Renal cortical epithelial cell (primary cell): ENCODE data around the gene ERGIC1. TPM values are rescaled to one million over a fixed set of nuclear protein-coding genes. Genes with fewer than 3 reads are reported as not detected.

Source experiments
- DNase-seq: peaks from one replicate; pipeline ENCODE4 v3.0.0-alpha.2; 2011; ENCODE audit warnings: low read depth
- total RNA-seq: library from RNA; depleted of rRNA; stranded (reverse); fragments of >200 nt; gene quantifications from 2 replicates; pipeline ENCODE4 v1.2.3, GENCODE V29; 2014

The ERGIC1 gene
- total RNA-seq, 1 donor from 2014 or later, result 240 TPM

DNA sequence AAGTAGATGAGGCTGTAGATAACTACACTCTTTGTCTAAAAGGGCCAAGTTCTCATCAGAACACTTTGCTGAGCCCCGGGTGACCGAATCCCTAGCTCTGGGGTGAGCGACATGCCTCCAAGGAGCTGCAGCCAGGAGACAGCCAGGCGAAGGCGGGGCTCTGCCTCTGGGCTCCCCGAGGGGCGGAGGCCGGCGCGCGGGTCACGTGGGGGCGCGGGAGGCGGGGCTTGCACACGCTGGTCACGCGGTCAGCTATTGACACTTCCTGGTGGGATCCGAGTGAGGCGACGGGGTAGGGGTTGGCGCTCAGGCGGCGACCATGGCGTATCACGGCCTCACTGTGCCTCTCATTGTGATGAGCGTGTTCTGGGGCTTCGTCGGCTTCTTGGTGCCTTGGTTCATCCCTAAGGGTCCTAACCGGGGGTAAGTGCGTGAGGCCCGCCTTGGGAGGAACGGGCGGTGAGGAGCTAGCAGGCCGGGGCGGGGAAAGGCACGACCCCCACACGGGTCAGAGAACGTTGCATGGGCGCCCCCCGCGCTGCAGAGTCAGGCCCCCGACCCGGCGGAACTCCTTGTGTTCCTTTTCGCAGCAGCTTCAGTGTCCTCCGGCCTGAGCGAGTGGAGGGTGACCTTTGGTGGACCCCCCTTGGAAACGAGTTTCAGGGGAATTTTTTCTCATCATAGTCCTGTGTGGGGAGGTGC, 149.6 kb downstream of the ERGIC1 start, which contains the start of gene ATP6V0E1:
ATP6V0E1 (plus strand) TSS at position 230 of the 702 bp plus-strand sequence; CDS start at position 320, 90 bp downstream.
- peak; percentile 80 for DNase-seq

DNA sequence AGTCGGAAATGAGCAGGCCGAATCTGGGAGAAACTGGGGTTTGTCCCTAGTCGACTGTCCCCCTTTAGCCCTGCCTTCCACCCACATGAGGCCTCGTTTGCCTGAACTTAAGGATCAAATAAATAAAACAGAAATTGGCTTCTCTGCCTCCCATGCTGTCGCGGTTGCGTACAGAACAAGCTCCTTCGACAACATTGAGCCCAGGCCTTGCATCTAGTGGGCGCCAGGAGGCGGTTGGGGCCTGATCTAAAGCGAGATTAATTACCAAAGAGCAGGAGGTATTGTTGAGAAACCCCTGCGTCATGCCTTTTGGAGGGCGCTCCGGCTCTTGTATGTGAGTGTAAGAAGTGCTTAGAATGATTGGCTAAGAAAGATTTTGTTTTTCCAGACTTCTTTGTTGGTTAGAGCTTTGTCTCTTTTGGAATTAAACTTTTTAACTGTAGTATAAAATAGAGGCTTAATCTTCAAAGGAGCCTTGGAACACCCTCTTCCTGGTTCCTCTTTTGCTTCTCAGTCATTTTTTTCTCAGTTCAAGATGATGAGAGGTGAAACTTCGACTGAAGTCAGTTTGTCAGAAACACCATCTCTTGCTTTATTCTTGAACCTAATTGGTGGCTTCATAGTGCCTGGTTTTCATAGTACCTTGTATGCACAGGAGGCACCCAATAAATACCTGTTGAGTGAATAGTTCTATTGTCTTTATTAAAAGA, 150.3 kb downstream of the ERGIC1 start:
- peak; percentile 87 for DNase-seq

DNA sequence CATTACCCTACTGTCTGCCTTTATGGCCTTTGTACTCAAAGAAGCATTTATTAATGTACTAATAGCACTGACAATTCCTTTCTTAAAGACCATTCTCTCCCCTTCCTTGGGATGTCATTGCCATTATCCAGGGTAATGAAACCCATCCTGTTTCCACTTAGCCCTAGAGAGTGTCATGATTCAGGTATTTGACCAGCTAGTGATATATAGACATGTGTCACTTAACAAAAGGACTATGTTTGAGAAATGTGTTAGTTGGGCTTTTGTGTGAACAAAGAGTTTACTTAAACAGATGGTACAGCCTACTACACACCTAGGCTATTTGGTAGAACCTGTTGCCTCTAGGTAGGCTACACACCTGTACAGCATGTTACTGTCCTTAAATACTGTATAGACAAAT, 151.5 kb downstream of the ERGIC1 start:
- no peak for DNase-seq

DNA sequence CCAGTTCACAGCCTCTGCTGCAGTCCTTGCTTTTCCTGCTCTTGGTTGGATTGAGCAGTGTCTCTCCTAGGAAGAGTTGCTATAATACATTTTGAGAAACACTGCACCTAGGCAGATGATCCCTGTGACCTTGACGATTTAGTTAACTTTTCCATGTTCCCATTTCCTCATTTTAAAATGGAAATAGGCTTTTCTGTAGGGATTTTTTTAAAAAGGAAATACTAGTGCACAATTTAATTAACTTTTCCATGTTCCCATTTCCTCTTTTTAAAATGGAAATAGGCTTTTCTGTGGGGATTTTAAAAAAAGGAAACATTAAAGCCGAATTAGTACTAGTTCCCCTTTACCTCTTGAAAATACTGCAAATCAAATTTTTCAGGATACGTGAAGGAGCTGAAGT, 154.2 kb downstream of the ERGIC1 start:
- DNase-seq, result no peak

DNA sequence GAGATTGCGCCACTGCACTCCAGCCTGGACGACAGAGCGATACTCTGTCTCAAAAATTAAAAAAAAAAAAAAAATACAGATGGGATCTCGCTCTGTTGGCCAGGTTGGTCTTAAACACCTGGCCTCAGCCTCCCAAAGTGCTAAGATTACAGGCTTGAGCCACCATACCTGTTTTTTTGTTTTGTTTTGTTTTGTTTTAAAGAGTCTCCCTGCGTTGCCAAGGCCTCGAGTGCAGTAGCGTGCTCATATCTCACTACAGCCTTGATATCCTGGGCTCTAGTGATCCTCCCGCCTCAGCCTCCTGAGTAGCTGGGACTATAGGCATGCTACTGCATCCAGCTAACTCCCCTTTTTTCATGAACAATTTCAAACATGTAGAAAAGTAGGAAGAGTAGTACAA, 156.7 kb downstream of the ERGIC1 start:
- no peak for DNase-seq

DNA sequence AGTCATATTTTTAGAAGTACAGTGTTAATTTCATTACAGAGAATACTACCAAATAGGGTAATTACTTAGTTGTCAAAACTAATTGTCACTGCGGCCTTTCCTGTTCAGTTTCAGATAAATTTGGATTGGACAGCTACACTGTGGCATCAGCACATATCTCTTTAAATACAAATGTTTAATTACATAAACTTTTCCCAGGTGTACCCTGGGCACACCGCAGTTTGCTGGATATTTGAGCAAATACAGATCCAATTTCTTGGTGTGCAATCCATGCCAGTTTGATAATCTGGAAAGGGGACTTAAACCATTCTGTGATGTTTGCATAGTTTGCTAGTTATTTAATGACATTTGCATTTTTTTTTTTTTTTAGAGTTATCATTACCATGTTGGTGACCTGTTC, 160.4 kb downstream of the ERGIC1 start:
- no peak for DNase-seq

DNA sequence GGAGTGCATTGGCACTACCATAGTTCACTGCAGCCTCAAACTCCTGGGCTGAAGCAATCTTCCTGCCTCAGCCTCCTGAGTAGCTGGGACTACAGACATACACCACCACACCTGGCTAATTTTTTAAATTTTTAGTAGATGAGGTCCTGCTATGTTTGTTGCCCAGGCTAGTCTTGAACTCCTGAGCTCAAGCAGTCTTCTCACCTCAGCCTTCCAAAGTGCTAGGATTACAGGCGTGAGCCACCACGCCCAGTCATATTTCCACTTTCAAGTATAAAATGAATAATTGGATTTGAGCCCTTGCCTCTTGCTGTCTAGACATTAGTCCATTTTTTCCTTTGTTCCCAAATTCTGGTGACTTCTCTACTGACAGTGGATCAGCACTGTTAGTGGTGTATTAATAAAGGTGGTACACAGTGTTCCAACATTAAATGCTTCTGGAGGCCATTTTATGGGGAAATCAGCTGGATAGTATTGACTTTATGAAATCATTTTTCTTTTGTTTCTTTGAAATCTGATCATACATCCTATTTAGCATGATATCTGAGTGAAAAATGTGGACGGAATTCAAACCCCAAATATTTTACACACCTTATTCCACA, 165.4 kb downstream of the ERGIC1 start:
- no peak for DNase-seq

DNA sequence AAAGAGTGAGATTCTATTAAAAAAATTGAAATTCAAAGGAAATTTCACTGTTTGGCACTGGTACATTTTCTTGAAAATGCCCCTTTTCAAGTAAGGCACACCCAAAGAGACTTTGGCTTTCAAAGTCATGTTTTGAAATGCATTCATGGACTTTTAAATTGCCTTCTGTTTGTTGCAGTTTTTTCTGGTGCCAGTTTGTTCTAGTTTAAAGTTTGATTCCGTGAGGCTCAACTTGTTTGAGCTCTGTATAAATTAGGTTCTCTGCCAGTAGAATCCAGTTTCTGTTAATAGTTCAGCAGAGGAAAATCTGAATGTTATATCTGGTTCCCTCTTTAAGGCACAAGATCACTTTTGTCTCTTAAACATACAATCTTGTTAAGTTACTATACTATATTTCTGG, 165.9 kb downstream of the ERGIC1 start:
- DNase-seq, result peak; percentile 72

DNA sequence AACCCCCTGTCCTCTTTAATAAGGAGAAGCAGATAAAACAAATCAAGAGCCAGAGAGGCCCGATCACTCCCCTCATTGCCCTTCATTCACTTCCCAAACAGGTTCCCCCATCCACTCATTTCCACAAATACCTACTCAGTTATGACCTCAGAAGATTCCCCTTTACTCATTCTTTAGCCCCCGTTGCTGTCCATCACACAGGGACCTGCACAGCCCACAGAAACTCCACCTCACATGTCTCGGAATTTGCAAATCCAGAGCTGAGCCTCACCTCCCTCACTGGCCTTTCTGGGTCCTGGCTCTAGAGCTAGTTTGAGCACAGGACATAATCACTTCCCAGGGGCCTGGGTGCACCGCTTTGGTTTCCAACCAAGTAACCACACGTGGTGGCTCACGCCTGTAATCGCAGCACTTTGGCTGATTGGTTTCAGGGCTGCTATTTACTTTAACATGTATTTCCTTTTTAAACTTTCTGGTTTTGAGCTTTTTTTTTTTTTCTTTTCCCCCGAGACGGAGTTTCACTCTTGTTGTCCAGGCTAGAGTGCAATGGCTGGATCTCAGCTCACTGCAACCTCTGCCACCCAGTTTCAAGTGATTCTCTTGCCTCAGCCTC, 167.3 kb downstream of the ERGIC1 start:
- DNase-seq, result no peak

Other genes with a start within 250 kb of the ERGIC1 start
- gene NEURL1B, start 193.0 kb upstream of the ERGIC1 start, total RNA-seq, result 0.15 and 1.6 TPM in 2 replicates
- gene DUSP1, start 63.1 kb upstream of the ERGIC1 start, total RNA-seq, result 203 and 294 TPM in 2 replicates
- gene RPL26L1, start 125.2 kb downstream of the ERGIC1 start, total RNA-seq, result 36.0 and 53.5 TPM in 2 replicates
- 282 and 284 TPM in 2 replicates for gene ATP6V0E1, start 149.5 kb downstream of the ERGIC1 start, total RNA-seq
- gene CREBRF, start 222.1 kb downstream of the ERGIC1 start, total RNA-seq, result 8.0 and 22.9 TPM in 2 replicates